Lower lobe of right lung (tissue), 2 donors: ENCODE data around the gene CNDP1. TPM values are rescaled to one million over a fixed set of nuclear protein-coding genes. Genes with fewer than 3 reads are reported as not detected.

ENCODE experiments used
- ATAC-seq, 2 donors: fragments of 200-7000 bp; cut with Tn5 transposase; one replicate each; pipeline ENCODE4 v1.9.1; 2020 to 2022; ENCODE audit warnings: mild to moderate bottlenecking in 2 of 2, moderate library complexity in 2 of 2
- DNase-seq: peaks from one replicate; pipeline ENCODE4 v3.0.0-alpha.2; 2020
- H3K27ac ChIP-seq: fragments of 200-600 bp; one replicate; pipeline ENCODE4 v1.8.0; 2022
- H3K27me3 ChIP-seq: fragments of 200-600 bp; one replicate; pipeline ENCODE4 v1.8.0; 2022; ENCODE audit warnings: low read depth
- H3K36me3 ChIP-seq: fragments of 200-600 bp; one replicate; pipeline ENCODE4 v1.8.0; 2022; ENCODE audit warnings: mild to moderate bottlenecking
- H3K4me1 ChIP-seq: fragments of 200-600 bp; one replicate; pipeline ENCODE4 v1.8.0; 2022
- H3K4me3 ChIP-seq: fragments of 200-600 bp; one replicate; pipeline ENCODE4 v1.8.0; 2022; ENCODE audit warnings: mild to moderate bottlenecking
- H3K9me3 ChIP-seq: fragments of 200-600 bp; one replicate; pipeline ENCODE4 v1.8.0; 2022
- intact Hi-C: fragments of 100-400 bp; cut with DNase I; formaldehyde crosslinking; loops from one replicate; pipeline ENCODE4 v1.11.0; 2022
- total RNA-seq: library from RNA; stranded (reverse); fragmentation: NEBNext Ultra II Directional; extraction: Animal tissue kit (Norgen Biotek cat#: 25700); gene quantifications from one replicate; pipeline ENCODE4 v1.2.1, GENCODE V29; 2021
- TF ChIP-seq, protein P1 (sequence below): fragments of 200-600 bp; IDR thresholded peaks from one replicate; pipeline ENCODE4 v1.8.0; 2022; ENCODE audit warnings: antibody characterized with exemption, mild to moderate bottlenecking
- donor health status: DM: no; HTN: yes; CAD: no; lungs with severe emphysema.

Gene CNDP1
- total RNA-seq, 1 donor from 2014 or later, result not detected

DNA sequence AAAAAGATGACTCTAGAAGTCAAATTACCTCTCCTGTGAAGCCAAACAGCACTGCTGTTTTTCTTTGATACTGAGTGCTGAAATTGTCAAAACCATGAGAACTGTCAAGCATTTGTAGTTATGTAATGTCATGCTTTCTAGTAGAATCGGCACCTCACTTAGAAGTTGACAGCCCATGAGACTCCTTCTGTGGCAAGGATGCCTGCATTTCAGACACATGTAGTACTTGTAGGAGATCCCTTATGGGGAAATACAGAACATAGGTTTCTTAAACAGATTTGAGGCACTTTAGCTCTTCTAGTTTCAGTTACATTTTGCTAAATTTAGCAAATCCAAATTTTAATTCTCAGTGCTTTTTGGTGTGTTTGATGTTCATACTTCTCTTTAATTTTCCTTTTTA is 79.1 kb downstream of the CNDP1 start:
- TF ChIP-seq, protein P1, sequence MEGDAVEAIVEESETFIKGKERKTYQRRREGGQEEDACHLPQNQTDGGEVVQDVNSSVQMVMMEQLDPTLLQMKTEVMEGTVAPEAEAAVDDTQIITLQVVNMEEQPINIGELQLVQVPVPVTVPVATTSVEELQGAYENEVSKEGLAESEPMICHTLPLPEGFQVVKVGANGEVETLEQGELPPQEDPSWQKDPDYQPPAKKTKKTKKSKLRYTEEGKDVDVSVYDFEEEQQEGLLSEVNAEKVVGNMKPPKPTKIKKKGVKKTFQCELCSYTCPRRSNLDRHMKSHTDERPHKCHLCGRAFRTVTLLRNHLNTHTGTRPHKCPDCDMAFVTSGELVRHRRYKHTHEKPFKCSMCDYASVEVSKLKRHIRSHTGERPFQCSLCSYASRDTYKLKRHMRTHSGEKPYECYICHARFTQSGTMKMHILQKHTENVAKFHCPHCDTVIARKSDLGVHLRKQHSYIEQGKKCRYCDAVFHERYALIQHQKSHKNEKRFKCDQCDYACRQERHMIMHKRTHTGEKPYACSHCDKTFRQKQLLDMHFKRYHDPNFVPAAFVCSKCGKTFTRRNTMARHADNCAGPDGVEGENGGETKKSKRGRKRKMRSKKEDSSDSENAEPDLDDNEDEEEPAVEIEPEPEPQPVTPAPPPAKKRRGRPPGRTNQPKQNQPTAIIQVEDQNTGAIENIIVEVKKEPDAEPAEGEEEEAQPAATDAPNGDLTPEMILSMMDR, result no peak
- Histone ChIP-seq H3K27ac (no peak overlapping the region), H3K4me1 (no peaks in the 10 kb centered on the region), H3K4me3 (no peak overlapping the region), H3K27me3 (no peaks in the 10 kb centered on the region), H3K9me3 (no peaks in the 10 kb centered on the region), H3K36me3 (no peaks in the 10 kb centered on the region)
- DNase-seq (no peak), ATAC-seq (no peak)
- intact Hi-C loops, result no loop called here

DNA sequence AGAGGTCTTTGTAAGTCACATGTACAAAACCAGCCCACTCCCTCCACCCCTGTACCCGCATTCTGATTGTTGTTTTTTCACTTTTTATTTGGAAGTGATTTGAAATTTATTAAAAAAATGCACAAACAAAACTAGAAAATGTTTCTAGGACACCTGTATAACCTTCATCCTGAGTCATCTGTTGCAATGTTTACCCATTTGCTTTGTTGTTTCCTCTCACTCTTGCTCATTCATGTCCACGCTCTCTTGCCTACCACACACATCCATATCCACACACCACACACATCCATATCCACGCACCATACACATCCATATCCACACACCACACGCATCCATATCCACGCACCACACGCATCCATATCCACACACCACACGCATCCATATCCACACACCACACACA is 82.2 kb downstream of the CNDP1 start:
- no peak for ATAC-seq
- H3K9me3 ChIP-seq, result no peaks in the 10 kb centered on the region
- no peak overlapping the region for H3K27ac ChIP-seq
- DNase-seq, result no peak
- H3K4me1 ChIP-seq, result no peaks in the 10 kb centered on the region
- TF ChIP-seq, protein P1, result no peak
- H3K27me3 ChIP-seq, result no peaks in the 10 kb centered on the region
- intact Hi-C loops, result no loop called here
- H3K36me3 ChIP-seq, result no peaks in the 10 kb centered on the region
- no peak overlapping the region for H3K4me3 ChIP-seq

DNA sequence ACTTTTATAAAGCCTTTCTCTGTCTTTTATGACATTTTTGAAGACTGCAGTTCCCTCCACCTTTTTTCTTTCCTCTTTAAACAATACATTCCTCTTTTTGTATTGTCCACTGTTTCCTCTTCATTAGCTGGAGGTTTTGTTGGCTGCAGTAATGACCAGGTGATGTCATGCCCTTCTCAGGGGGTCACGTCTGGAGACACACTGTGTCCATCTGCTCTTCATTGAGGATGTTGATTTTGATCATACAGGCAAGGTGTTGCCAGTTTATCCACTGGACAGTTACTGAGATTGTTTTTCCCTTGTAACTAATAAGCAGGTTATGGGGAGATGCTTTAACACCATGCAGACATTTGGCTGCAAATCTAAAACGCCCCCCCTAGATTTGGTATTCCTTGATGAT is 83.2 kb downstream of the CNDP1 start:
- Histone ChIP-seq H3K27ac (no peak overlapping the region), H3K27me3 (no peaks in the 10 kb centered on the region), H3K4me3 (no peak overlapping the region), H3K36me3 (no peaks in the 10 kb centered on the region), H3K9me3 (no peaks in the 10 kb centered on the region), H3K4me1 (no peaks in the 10 kb centered on the region)
- ATAC-seq (no peak), DNase-seq (no peak)
- intact Hi-C loops, result no loop called here
- TF ChIP-seq, protein P1, result no peak

DNA sequence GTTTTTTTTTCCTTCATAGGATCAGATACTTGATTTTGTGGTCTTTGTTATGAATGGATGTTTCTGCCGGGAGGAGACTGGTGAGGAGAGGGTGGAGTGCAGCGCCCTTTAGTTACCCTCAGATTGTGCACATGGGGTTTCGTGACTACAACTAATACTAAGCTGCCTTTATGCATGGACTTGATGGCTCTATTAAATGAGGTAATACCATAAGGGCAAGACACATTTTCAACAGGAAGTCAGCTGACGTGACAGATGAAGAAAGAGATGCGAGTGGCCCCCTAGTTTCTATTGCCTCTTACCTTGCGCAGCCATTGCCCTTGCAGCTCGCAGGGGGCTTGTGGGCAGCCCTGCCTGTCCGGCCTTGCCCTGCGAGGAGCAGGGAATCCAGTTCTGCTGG is 87.8 kb downstream of the CNDP1 start:
- TF ChIP-seq, protein P1, result no peak
- ATAC-seq (no peak), DNase-seq (no peak)
- H3K9me3 ChIP-seq, result no peaks in the 10 kb centered on the region
- H3K27me3 ChIP-seq, result no peaks in the 10 kb centered on the region
- intact Hi-C loops, result no loop called here
- no peaks in the 10 kb centered on the region for H3K4me1 ChIP-seq
- no peaks in the 10 kb centered on the region for H3K36me3 ChIP-seq
- no peak overlapping the region for H3K27ac ChIP-seq
- no peak overlapping the region for H3K4me3 ChIP-seq

DNA sequence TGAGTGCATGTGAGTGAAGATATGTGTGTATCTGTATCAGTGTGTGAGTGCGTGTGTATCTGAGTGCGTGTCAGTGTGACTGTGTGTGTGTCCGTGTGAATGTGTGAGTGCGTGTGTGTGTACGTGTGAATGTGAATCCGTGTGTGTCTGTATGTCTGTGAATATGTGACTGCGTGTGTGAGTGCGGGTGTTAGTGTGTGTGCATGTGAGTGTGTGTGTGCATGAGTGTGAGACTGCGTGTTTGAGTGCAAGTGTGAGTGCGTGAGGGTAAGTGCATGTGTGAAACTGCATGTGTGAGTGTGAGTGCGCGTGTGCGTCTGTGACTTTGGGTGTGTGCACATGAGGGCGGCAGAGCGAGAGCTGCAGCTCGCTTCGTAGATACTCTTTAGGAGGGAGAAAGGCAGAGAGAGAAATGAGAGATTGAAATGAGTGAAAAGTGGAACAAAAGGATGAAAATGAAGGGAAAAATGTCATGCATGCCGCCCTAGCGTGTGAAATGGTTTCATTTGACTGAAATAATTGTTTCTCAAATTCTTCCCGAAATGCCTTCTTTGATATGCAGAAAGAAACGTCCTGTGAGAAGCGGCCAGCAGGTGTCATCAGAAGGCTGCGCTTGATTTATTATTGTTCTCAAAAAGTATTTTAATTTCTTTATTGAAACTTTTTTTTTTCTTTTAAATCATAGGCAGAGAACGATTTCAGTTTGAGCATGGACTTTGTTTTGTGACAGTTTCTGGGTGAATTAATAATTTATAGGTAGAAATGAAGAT is 88.9 kb downstream of the CNDP1 start:
- ATAC-seq, result peak in 1 of 2 donors; percentile 19
- Histone ChIP-seq H3K27ac (no peak overlapping the region), H3K27me3 (no peaks in the 10 kb centered on the region), H3K4me1 (no peaks in the 10 kb centered on the region), H3K9me3 (no peaks in the 10 kb centered on the region), H3K4me3 (no peak overlapping the region), H3K36me3 (no peaks in the 10 kb centered on the region)
- TF ChIP-seq, protein P1, result peak; percentile 24
- intact Hi-C loops, result no loop called here
- DNase-seq, result no peak
